HepG2 (cell line): ENCODE measurements around the gene OARD1.

ENCODE experiments used
- BHLHE40 ChIP-seq: IDR thresholded peaks from 2 replicates; pipeline ENCODE4 v1.6.1; 2011; ENCODE audit warnings: low read length, improper control_type of control experiment
- CAMTA2 ChIP-seq: sonication (generic); formaldehyde crosslinking; IDR thresholded peaks from 2 replicates; pipeline ENCODE4 v1.4.0; 2020; ENCODE audit warnings: mild to moderate bottlenecking, missing genetic modification reagents, borderline replicate concordance
- CHD2 ChIP-seq: IDR thresholded peaks from 2 replicates; pipeline ENCODE4 v1.6.1; 2011; ENCODE audit warnings: low read depth, low read length, improper control_type of control experiment
- CTCF ChIP-seq: sonication (generic); formaldehyde crosslinking; IDR thresholded peaks from 2 replicates; pipeline ENCODE4 v1.5.0; 2020; ENCODE audit warnings: mild to moderate bottlenecking, missing genetic modification reagents, moderate library complexity
- ESRRA ChIP-seq: sonication (generic); formaldehyde crosslinking; IDR thresholded peaks from 2 replicates; pipeline ENCODE4 v1.5.1; 2020; ENCODE audit warnings: mild to moderate bottlenecking, low read depth, missing genetic modification reagents
- GTF3A ChIP-seq: sonication (generic); formaldehyde crosslinking; conservative IDR thresholded peaks from 2 replicates; pipeline ENCODE4 v1.4.0; 2020; ENCODE audit warnings: mild to moderate bottlenecking, missing genetic modification reagents
- HMG20B ChIP-seq: conservative IDR thresholded peaks from 2 replicates; pipeline ENCODE4 v1.6.1; 2016; ENCODE audit warnings: missing genetic modification reagents, missing compliant biosample characterization
- KLF9 ChIP-seq: IDR thresholded peaks from 2 replicates; pipeline ENCODE4 v1.6.1; 2016; ENCODE audit warnings: low read depth
- ZBTB20 ChIP-seq: sonication (generic); formaldehyde crosslinking; IDR thresholded peaks from 2 replicates; pipeline ENCODE4 v1.8.1; 2023; ENCODE audit warnings: missing genetic modification reagents, low read depth, mild to moderate bottlenecking, borderline replicate concordance
- ZNF18 ChIP-seq: sonication (generic); formaldehyde crosslinking; IDR thresholded peaks from 2 replicates; pipeline ENCODE4 v1.8.0; 2022; ENCODE audit warnings: mild to moderate bottlenecking, missing genetic modification reagents; ENCODE audit not compliant: insufficient replicate concordance
- ZNF776 ChIP-seq: sonication (generic); formaldehyde crosslinking; IDR thresholded peaks from 2 replicates; pipeline ENCODE4 v1.4.0; 2020; ENCODE audit warnings: mild to moderate bottlenecking, missing genetic modification reagents
- TF ChIP-seq, protein P1 (sequence below): sonication (generic); formaldehyde crosslinking; conservative IDR thresholded peaks from 2 replicates; pipeline ENCODE4 v1.4.0; 2020; ENCODE audit warnings: missing genetic modification reagents
- TF ChIP-seq, protein P2 (sequence below), 2 experiments: sonication (generic) in 1 of 2; formaldehyde crosslinking in 1 of 2; IDR thresholded peaks; 2 replicates each; pipeline versions ENCODE4 v1.5.1 to v1.6.1; 2011 to 2020; ENCODE audit warnings: borderline replicate concordance in 1 of 2, low read depth in 1 of 2, low read length in 1 of 2, mild to moderate bottlenecking in 1 of 2, missing genetic modification reagents in 1 of 2, moderate library complexity in 1 of 2

DNA sequence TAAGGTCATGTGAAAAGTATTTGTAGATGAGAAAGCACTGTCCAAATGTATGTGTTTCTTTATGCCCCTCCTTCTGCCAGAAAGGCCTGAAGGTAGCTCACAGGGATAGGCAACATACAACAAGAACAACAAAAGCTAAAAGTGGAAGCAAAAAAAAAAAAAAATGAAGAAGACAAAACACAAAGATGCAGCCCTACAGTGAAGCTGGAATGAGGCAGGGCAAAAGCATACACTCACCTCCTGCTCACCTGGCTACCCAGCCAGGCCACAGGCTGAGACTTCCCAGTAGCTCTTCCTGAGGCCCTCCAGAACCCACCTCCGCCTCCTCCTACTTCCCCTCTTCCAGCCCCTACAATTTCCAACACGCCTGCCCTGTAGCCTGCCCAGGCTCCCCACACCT is 35.6 kb downstream of the OARD1 start:
- no peak for TF ChIP-seq ZNF18 (CRISPR knock-in tag)
- no peak for TF ChIP-seq ESRRA (CRISPR knock-in tag)
- TF ChIP-seq KLF9 (CRISPR knock-in tag) = no peak
- TF ChIP-seq CTCF = no peak
- TF ChIP-seq ZBTB20 (CRISPR knock-in tag) = no peak
- TF ChIP-seq, protein P1, sequence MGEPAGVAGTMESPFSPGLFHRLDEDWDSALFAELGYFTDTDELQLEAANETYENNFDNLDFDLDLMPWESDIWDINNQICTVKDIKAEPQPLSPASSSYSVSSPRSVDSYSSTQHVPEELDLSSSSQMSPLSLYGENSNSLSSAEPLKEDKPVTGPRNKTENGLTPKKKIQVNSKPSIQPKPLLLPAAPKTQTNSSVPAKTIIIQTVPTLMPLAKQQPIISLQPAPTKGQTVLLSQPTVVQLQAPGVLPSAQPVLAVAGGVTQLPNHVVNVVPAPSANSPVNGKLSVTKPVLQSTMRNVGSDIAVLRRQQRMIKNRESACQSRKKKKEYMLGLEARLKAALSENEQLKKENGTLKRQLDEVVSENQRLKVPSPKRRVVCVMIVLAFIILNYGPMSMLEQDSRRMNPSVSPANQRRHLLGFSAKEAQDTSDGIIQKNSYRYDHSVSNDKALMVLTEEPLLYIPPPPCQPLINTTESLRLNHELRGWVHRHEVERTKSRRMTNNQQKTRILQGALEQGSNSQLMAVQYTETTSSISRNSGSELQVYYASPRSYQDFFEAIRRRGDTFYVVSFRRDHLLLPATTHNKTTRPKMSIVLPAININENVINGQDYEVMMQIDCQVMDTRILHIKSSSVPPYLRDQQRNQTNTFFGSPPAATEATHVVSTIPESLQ (CRISPR knock-in tag) = no peak
- TF ChIP-seq ZNF776 (CRISPR knock-in tag) = no peak
- TF ChIP-seq BHLHE40 = no peak
- TF ChIP-seq, protein P2, sequence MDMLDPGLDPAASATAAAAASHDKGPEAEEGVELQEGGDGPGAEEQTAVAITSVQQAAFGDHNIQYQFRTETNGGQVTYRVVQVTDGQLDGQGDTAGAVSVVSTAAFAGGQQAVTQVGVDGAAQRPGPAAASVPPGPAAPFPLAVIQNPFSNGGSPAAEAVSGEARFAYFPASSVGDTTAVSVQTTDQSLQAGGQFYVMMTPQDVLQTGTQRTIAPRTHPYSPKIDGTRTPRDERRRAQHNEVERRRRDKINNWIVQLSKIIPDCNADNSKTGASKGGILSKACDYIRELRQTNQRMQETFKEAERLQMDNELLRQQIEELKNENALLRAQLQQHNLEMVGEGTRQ (IDR thresholded peaks at IDR 0.05; ENCODE audit: low read depth, low read length) = no peak
- TF ChIP-seq, protein P2 (CRISPR knock-in tag; IDR thresholded peaks at IDR 0.05; ENCODE audit: borderline replicate concordance) = no peak
- TF ChIP-seq GTF3A = no peak
- no peak for TF ChIP-seq HMG20B (CRISPR knock-in tag)
- TF ChIP-seq CAMTA2 (CRISPR knock-in tag) = no peak
- no peak for TF ChIP-seq CHD2
